Activated CD4-positive, alpha-beta T cell treated with anti-CD3 and anti-CD28 coated beads for 24 hours (primary cell): ENCODE data around the gene DENND4A.
"Not testable (repeated sequence)": the region's sequence is repeated elsewhere in the genome, so short reads cannot be mapped to it uniquely, and the experiment has no call there.

Experiments used
- DNase-seq, 2 donors: peaks; one replicate each; pipeline ENCODE4 v3.0.0-alpha.2; 2020; ENCODE audit warnings: low read depth in 2 of 2

The DENND4A gene

GRCh38 chr15:65757256-65757655 is 34.8 kb downstream of the DENND4A start:
- no peak for DNase-seq

- no peak for DNase-seq
Measured at GRCh38 chr15:65752151-65752700, 39.9 kb downstream of the DENND4A start.

DNA sequence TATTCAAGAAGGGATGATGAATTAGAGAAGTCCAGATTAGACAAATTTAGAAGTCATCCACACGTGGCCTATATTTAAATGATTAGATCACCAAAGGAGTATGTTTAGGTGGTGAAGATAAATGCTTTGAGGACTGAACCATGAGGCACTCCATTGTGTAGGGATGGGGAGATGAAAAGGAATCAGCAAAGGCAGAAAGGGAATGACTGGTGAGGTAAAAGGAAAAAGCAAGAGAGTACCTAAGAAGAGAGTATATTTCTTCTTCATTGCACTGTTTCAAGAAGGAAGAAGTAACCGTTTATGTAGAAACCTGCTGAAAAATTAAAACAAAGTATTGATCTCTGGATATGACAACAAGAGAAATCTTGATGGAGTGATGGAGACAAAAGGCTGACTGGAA is 40.7 kb downstream of the DENND4A start:
- DNase-seq = no peak

DNA sequence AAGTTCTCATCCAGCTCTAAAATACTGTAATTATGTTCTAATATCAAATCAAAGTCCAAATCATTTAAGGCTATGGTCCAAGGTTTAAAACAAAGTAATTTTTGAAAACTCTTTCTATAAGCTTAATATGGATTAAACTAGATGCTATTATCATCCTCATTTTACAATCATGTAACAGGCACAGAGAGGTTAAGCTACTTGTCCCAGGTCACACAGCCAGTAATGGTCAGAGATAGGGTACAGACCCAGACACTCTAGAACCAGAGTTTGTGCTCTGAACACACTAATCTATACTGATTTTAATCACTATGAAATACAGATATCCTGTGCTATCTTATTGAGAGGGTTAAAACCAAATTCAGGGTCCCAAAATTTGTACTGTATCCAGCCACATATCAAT is 44.8 kb downstream of the DENND4A start:
- no peak for DNase-seq

DNA sequence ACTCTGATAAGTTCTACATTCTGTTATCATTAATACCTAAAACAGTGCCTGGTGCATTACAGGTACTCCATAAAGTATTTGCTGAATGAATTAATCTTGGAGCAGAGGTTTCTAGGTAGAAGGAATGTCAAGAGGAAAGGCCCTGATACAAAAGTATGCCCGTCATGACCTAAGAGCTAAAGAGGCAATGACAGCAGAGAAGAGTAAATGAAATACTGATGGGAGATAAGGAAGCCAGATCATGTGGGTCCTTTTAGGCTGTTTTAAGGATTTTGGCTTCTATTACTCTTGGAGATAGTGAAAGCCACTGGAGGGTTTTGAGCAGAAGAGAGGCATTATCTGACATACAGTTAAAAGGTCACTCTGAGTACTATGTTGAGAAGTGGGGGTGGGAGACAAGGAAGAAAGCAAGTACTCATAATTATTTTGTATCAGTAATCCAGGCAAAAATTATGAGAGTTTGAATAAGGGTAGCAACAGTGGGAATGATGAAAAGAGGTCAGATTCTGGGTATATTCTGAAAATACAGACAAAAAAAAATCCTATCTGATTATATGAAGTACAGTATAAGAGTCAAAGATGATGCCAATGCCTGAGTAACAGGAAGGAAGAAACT is 48.3 kb downstream of the DENND4A start:
- no peak for DNase-seq

GRCh38 chr15:65740148-65740547 is 51.9 kb downstream of the DENND4A start:
- DNase-seq = no peak

DNA sequence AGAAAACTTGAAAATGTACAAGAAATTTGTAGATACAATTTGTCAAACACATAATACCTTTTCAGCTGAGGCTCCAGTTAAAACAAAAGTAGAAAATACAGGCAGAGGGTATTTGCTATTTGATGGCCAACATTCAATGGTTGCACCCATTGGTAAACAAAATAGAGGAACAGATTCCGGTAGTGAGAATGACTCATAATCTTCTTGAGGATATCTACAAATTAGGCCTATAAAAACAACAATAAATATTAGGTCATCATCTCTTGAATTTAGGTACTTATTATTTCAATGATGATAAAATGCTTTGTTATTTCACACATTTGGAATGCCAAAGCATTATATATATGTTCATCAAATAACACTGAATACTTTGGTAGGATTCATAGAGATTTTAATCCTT is 53.4 kb downstream of the DENND4A start:
- DNase-seq = no peak

DNA sequence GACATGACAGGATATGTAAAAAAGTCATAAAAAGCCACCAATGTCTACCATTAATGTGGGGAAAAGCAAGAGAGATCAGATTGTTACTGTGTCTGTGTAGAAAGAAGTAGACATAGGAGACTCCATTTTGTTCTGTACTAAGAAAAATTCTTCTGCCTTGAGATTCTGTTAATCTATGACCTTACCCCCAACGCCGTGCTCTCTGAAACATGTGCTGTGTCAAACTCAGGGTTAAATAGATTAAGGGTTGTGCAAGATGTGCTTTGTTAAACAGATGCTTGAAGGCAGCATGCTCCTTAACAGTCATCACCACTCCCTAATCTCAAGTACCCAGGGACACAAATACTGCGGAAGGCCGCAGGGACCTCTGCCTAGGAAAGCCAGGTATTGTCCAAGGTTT is 58.5 kb downstream of the DENND4A start:
- not testable (repeated sequence) for DNase-seq

GRCh38 chr15:65732698-65733097 is 59.4 kb downstream of the DENND4A start:
- DNase-seq = no peak

GRCh38 chr15:65731926-65732325 is 60.2 kb downstream of the DENND4A start:
- no peak for DNase-seq

GRCh38 chr15:65730549-65731172 is 61.4 kb downstream of the DENND4A start:
- no peak for DNase-seq

DNA sequence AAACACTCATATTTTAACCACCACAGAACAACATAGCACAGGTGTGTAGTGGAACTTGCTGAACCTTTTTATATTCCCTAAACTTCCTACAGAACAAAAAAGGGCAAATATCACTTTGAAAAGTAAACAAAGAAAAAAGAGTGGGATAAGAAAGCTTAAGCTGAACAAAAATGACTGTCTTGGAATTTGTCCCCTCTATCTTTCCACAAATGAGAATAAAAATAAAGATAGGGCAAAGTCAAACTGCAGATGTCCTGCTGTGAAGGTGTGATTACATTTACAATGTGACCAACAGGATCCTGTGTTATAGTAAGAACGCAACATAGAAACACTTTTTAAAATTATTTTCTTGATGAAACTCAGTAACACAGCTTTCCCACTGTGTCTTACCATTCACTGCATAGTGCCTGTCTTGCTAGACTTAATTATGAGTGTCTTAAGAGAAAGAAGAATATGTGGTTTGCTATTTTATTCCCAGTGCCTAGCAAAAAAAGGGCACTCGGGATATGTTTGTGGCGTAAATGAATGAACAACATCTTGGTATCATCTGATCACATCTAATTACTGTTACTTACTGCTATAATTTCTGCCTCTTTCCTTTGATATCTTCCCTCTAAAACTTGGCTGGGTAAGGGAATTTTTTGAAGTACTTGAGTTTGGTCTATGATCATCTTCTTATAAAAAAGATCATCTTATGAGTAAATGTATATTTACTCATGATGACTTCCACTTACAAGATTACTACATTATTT is 67.5 kb downstream of the DENND4A start:
- DNase-seq = no peak

DNA sequence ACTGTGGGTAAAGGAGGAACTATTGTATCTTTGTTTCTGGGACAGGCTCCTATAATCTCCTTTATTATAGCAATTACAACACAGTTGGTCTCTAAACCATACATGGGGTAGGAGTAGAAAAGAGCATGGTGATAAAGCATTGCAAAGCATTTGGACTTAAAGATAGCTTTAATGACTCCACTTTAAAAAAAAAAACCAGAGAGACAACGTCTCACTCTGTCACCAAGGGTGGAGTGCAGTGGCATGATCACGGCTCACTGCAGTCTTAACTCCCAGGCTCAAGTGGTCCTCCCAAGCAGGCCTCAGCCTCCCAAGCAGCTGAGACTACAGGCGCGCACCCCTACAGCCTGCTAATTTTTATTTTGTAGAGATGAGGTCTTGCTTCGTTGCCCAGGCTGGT is 68.2 kb downstream of the DENND4A start:
- no peak for DNase-seq

DNA sequence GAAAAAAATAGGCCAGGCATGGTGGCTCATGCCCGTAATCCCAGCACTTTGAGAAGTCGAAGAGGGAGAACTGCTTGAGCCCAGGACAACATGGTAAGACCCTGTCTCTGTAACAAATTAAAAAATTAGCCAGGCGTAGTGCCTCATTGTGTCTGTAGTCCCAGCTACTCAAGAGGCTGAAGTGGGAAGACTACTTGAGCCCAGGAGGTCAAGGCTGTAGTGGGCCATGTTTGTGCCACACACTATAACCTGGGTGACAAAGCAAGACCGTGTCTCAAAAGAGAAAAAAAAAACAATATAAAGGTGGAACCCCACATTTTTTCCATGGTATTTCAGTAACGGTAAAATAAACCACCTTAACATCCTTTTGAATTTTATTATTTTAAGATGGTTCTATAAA is 69.9 kb downstream of the DENND4A start:
- no peak for DNase-seq

DNA sequence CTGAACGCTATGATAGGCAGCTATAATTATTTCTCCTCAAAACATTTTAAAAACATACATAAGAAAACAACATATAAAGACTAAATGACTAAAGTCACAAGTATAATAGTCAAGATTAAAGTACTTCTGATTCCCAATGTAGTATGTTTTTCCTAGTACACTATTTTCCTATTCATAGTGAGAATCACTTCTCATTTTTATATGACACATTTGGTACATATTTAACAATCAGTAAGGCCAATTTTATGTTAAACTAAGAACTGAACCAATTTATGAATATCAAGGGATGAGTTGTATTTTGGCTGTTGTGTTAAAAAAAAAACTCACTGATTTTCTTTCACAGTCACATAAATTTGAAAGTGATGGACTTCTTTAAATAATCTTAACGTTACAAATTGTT is 79.7 kb downstream of the DENND4A start:
- no peak for DNase-seq

DNA sequence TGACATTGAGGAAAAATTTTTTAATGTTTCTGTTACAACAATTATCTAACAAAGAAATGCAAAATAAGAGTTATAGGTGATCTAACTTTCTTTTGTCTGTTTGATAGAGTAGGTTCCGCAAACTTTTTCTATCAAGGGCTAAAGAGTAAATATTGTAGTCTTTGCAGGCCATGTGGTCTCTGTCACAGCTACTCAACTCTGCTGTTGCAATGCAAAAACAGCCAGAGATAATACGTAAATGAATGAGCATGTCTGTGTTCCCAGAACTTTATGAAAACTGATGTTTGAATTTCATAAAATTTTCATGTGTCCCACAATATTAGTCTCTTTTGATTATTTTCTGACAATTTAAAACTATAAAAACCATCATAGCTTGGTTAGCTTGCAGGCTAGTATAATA is 97.0 kb downstream of the DENND4A start:
- no peak for DNase-seq

DNA sequence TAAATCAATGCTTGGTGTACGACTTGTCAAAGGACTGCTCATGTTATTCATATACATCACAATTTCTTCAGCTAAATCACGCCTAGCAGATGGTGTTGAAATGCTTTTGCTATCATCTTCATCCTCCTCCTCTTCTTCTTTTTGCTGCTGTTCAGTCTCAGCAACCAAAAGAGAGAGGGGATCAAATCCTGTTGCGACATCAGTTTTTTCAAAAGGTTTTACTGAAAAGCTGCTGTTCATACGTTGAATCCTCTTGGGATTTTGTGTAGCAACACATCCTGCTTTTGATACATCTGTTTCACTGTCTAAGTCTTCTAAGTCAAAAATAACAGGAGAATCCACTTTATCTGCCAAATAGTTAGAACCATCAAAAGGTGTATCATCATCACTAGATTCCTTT is 101.3 kb downstream of the DENND4A start:
- no peak for DNase-seq

DNA sequence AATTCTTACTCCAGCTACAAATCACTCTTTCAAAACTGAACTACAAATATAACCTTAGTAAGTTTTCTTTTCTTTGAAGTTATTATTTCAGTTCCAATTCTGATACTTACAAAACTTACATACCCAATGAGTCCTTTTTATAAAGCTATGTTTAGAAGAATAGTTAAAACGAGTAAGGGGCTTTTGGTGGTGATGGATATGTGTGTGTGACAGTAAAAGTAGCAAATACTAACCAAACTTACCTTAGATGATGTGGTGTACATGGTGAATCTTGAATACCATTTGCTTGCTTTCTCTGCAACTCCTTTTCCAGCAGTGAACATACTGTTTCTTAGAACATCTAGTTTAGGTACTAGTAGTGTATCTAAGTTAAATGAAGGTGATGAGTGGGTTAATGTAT is 101.9 kb downstream of the DENND4A start:
- DNase-seq = no peak

GRCh38 chr15:65688462-65688861 is 103.6 kb downstream of the DENND4A start:
- no peak for DNase-seq

DNA sequence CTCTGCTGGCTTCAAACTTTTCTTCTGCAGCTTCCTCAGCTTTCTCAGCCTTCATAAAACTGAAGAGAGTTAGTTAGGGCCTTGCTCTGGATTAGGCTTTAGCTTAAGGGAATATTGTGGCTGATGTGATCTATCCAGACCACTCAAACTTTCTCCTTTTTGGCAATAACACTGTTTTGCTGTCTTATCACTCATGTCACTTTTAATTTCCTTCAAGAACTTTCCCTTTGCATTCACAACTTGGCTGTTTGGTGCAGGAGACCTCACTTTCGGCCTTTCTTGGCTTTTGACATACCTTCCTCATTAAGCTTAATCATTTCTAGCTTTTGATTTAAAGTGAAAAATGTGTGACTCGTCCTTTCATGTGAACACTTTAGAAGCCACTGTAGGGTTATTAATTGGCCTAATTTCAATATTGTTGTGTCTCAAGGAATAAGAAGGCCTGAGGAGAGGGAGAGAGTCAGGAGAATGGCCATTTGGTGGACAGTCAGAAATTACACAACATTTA is 109.6 kb downstream of the DENND4A start:
- DNase-seq = no peak

DNA sequence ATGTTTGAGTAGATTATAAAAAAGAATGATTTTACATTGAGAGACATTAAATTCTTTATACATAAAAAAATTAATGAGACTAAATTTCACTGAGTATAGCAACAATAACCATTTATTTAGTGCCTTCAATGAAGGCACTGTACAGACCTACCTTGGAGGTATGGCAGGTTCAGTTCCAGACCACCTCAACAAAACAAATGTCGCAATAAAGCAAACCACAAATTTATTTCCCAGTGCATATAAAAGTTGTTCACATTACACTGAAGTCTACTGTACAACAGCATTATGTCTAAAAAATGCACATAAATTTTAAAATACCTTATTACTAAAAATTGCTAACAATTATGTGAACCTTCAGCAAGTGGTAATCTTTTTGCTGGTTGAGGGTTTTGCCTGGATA is 111.5 kb downstream of the DENND4A start:
- no peak for DNase-seq

GRCh38 chr15:65676123-65676522 is 116.0 kb downstream of the DENND4A start:
- DNase-seq = no peak

DNA sequence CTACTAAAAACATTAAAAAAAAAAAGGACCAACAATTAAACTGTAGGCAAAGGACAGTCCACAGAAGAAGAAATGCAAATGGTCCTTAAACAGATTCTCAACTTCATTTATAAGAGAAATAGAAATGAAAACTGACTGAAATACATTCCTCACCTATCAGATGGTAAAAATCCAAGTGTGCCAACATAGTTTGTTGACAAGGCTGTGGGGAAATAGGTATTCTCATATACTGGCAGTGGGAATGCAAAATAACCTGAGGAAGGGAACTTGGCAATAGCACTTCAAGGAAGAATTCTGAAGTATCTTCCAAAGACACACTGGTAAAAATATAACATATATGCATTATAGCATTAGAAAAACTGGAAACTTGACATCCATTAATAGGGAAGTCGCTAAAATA is 116.5 kb downstream of the DENND4A start:
- no peak for DNase-seq
